OCI-LY3 (cell line): ENCODE measurements around the gene TMEM213.

Source experiments
- H2AFZ ChIP-seq: fragments of 200-600, 300-600 bp; shearing (Covaris generic); 2 replicates; pipeline ENCODE4 v1.6.0; 2014; ENCODE audit warnings: antibody characterized with exemption, low read depth, low read length
- H3K27ac ChIP-seq: fragments of 200-600, 300-600 bp; sonication (generic); 2 replicates; pipeline ENCODE4 v1.5.1; 2014; ENCODE audit warnings: mild to moderate bottlenecking, low read length, moderate library complexity, mixed read lengths
- H3K27me3 ChIP-seq: fragments of 200-600, 300-600 bp; sonication (generic); 2 replicates; pipeline ENCODE4 v1.6.1; 2014; ENCODE audit warnings: low read depth, low read length, mixed read lengths
- H3K36me3 ChIP-seq: fragments of 200-600, 300-600 bp; sonication (generic); replicated peaks from 2 replicates; pipeline ENCODE3; 2014; ENCODE audit warnings: low read depth, low read length, mixed read lengths
- H3K4me1 ChIP-seq: fragments of 300-600, 200-600 bp; sonication (generic); 2 replicates; pipeline ENCODE4 v1.6.1; 2014; ENCODE audit warnings: low read length, mixed read lengths
- H3K4me2 ChIP-seq: fragments of 200-600, 300-600 bp; sonication (generic); 2 replicates; pipeline ENCODE4 v1.6.1; 2014; ENCODE audit warnings: low read length, mixed read lengths
- H3K4me3 ChIP-seq: fragments of 300-600, 200-600 bp; sonication (generic); 2 replicates; pipeline ENCODE4 v1.5.1; 2014; ENCODE audit warnings: antibody characterized with exemption, mild to moderate bottlenecking, low read length, moderate library complexity
- H3K79me2 ChIP-seq: fragments of 300-600, 200-600 bp; shearing (Covaris generic); 2 replicates; pipeline ENCODE4 v1.6.1; 2014; ENCODE audit warnings: mild to moderate bottlenecking, low read length, mixed read lengths
- H3K9ac ChIP-seq: fragments of 300-600, 200-600 bp; shearing (Covaris generic); 2 replicates; pipeline ENCODE4 v1.6.0; 2014; ENCODE audit warnings: mild to moderate bottlenecking, low read length, moderate library complexity
- H3K9me3 ChIP-seq: fragments of 200-600, 300-600 bp; shearing (Covaris generic); 2 replicates; pipeline ENCODE4 v1.6.1; 2014; ENCODE audit warnings: low read length, mixed read lengths; ENCODE audit not compliant: insufficient read depth
- H4K20me1 ChIP-seq: fragments of 200-600, 300-600 bp; sonication (generic); 2 replicates; pipeline ENCODE4 v1.6.1; 2016; ENCODE audit warnings: low read length, mixed read lengths; ENCODE audit not compliant: insufficient read depth
- EZH2phosphoT487 ChIP-seq: fragments of 200-600 bp; shearing (Covaris generic); IDR thresholded peaks from 2 replicates; pipeline ENCODE4 v1.6.1; 2018; ENCODE audit warnings: antibody characterized with exemption, mixed run types, low read depth
- TF ChIP-seq, protein P1 (sequence below): fragments of 200-600, 300-600 bp; sonication (generic); IDR thresholded peaks from 2 replicates; pipeline ENCODE4 v1.5.1; 2014; ENCODE audit warnings: antibody characterized with exemption, low read length, low read depth

The TMEM213 gene

GRCh38 chr7:138887085-138887710, 89.4 kb downstream of the TMEM213 start:
- H3K4me1 ChIP-seq: no peaks in the 10 kb centered on the region
- no peak overlapping the region for H3K4me2 ChIP-seq
- H3K79me2 ChIP-seq: no peaks in the 10 kb centered on the region
- TF ChIP-seq EZH2phosphoT487: no peak
- TF ChIP-seq, protein P1, sequence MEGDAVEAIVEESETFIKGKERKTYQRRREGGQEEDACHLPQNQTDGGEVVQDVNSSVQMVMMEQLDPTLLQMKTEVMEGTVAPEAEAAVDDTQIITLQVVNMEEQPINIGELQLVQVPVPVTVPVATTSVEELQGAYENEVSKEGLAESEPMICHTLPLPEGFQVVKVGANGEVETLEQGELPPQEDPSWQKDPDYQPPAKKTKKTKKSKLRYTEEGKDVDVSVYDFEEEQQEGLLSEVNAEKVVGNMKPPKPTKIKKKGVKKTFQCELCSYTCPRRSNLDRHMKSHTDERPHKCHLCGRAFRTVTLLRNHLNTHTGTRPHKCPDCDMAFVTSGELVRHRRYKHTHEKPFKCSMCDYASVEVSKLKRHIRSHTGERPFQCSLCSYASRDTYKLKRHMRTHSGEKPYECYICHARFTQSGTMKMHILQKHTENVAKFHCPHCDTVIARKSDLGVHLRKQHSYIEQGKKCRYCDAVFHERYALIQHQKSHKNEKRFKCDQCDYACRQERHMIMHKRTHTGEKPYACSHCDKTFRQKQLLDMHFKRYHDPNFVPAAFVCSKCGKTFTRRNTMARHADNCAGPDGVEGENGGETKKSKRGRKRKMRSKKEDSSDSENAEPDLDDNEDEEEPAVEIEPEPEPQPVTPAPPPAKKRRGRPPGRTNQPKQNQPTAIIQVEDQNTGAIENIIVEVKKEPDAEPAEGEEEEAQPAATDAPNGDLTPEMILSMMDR: no peak
- H2AFZ ChIP-seq: no peak overlapping the region
- H3K36me3 ChIP-seq: no peaks in the 10 kb centered on the region
- H3K4me3 ChIP-seq: no peak overlapping the region
- no peak overlapping the region for H3K27ac ChIP-seq
- no peaks in the 10 kb centered on the region for H4K20me1 ChIP-seq
- no peaks in the 10 kb centered on the region for H3K27me3 ChIP-seq
- H3K9ac ChIP-seq: no peak overlapping the region
- H3K9me3 ChIP-seq: no peaks in the 10 kb centered on the region
